Stomach (tissue), 4 donors: Measurements from ENCODE around the gene PLPP7.

Experiments used
- EP300 ChIP-seq: sonication (generic); formaldehyde crosslinking; IDR thresholded peaks from one replicate; pipeline ENCODE4 v1.6.1; 2017; ENCODE audit warnings: antibody characterized with exemption
- POLR2A ChIP-seq, 4 donors: fragments of 450-650 bp; IDR thresholded peaks; one replicate each; pipeline ENCODE4 v1.6.1; 2016; ENCODE audit warnings: antibody characterized with exemption in 4 of 4, control low read depth in 2 of 4, mild to moderate bottlenecking in 1 of 4, moderate library complexity in 1 of 4
- TF ChIP-seq, protein P1 (sequence below), 7 experiments: fragments of 450-650 bp in 4 of 7; fragments of 200-600 bp in 3 of 7; sonication (generic) in 3 of 7; IDR thresholded peaks; one replicate each; pipeline ENCODE4 v1.5.1; 2016 to 2019; ENCODE audit warnings: antibody characterized with exemption in 7 of 7, control low read depth in 2 of 7, mild to moderate bottlenecking in 1 of 7

DNA sequence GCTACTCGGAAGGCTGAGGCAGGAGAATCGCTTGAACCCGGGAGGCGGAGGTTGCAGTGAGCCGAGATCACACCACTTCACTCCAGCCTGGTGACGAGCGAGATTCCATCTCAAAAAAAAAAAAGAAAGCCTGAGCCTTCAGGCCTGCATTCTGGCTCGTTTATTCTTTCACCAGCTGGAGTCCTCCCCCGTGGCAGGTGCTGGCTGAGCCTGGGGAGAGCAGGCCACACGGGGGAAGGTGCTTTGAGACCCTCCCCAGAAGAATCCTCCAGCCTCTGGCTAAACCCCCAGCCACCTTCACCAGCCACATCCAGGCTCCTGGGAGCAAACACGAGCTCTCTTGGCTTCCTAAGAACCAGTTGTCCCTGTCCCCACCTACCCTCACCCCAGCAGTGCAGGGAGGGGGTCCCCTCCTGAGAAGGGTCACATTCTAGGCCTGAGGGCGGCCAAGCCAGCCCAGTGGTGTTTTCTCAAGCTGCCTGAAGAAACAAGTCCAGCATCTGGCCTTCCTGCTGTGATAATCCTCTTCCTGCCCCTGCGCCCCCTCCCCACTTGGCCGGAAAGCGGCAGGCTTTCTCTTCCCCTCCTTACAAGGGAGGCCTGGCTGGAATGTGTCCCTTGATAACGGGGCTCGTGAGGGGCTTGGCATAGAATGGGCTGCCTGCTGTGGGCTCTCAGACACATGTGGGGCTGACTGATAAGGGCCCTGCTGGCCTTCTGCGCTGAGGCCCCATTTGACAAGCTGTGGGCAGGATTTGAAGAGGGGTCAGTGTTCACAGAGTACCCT lies 41.5 kb downstream of the PLPP7 start:
- TF ChIP-seq EP300 (no peak), POLR2A (IDR thresholded peaks at IDR 0.05) (no peak)
- TF ChIP-seq, protein P1, sequence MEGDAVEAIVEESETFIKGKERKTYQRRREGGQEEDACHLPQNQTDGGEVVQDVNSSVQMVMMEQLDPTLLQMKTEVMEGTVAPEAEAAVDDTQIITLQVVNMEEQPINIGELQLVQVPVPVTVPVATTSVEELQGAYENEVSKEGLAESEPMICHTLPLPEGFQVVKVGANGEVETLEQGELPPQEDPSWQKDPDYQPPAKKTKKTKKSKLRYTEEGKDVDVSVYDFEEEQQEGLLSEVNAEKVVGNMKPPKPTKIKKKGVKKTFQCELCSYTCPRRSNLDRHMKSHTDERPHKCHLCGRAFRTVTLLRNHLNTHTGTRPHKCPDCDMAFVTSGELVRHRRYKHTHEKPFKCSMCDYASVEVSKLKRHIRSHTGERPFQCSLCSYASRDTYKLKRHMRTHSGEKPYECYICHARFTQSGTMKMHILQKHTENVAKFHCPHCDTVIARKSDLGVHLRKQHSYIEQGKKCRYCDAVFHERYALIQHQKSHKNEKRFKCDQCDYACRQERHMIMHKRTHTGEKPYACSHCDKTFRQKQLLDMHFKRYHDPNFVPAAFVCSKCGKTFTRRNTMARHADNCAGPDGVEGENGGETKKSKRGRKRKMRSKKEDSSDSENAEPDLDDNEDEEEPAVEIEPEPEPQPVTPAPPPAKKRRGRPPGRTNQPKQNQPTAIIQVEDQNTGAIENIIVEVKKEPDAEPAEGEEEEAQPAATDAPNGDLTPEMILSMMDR (IDR thresholded peaks at IDR 0.05), result no peak
